D341Med (cell line): ENCODE results near the gene MOCOS.

Experiments
- DNase-seq: peaks from one replicate; pipeline ENCODE4 v3.0.0; 2012; ENCODE audit warnings: low spot score

The MOCOS gene

GRCh38 chr18:36273347-36273746, 86.0 kb downstream of the MOCOS start:
- no peak for DNase-seq

GRCh38 chr18:36274083-36274715, 86.9 kb downstream of the MOCOS start:
- DNase-seq = no peak

- no peak for DNase-seq
Observed at GRCh38 chr18:36275561-36275960, 88.3 kb downstream of the MOCOS start.

- no peak for DNase-seq
Observed at GRCh38 chr18:36279001-36279400, 91.7 kb downstream of the MOCOS start.

- DNase-seq = no peak
Observed at GRCh38 chr18:36281936-36282335, 94.6 kb downstream of the MOCOS start.

GRCh38 chr18:36283448-36283847, 96.2 kb downstream of the MOCOS start:
- no peak for DNase-seq

GRCh38 chr18:36284268-36284667, 97.0 kb downstream of the MOCOS start:
- DNase-seq = no peak

GRCh38 chr18:36284671-36285295, 97.5 kb downstream of the MOCOS start:
- peak; percentile 73 for DNase-seq

GRCh38 chr18:36287653-36288052, 100.4 kb downstream of the MOCOS start:
- no peak for DNase-seq

- DNase-seq = no peak
Observed at GRCh38 chr18:36288689-36289088, 101.4 kb downstream of the MOCOS start.

GRCh38 chr18:36294031-36294430, 106.7 kb downstream of the MOCOS start:
- DNase-seq = no peak

GRCh38 chr18:36295214-36295613, 107.9 kb downstream of the MOCOS start:
- DNase-seq = no peak

GRCh38 chr18:36295880-36296301, 108.6 kb downstream of the MOCOS start:
- no peak for DNase-seq

GRCh38 chr18:36296650-36297416, 109.5 kb downstream of the MOCOS start:
- DNase-seq = peak; percentile 94

GRCh38 chr18:36297417-36298125, 110.3 kb downstream of the MOCOS start, which contains the start of gene FHOD3:
Gene FHOD3 (plus strand): TSS chr18:36297713. CDS start chr18:36297836, 123 bp downstream.
- DNase-seq = peak; percentile 94

- peak; percentile 79 for DNase-seq
Observed at GRCh38 chr18:36298126-36298741, 110.9 kb downstream of the MOCOS start.

GRCh38 chr18:36299015-36299414, 111.7 kb downstream of the MOCOS start:
- no peak for DNase-seq

- no peak for DNase-seq
Observed at GRCh38 chr18:36300211-36300610, 112.9 kb downstream of the MOCOS start.

- DNase-seq = no peak
Observed at GRCh38 chr18:36301884-36302283, 114.6 kb downstream of the MOCOS start.

- no peak for DNase-seq
Observed at GRCh38 chr18:36302676-36303075, 115.4 kb downstream of the MOCOS start.

- no peak for DNase-seq
Observed at GRCh38 chr18:36303211-36303844, 116.0 kb downstream of the MOCOS start.
